GM19239 (cell line): Measurements from ENCODE around the gene NBEAL2.
A peak's percentile ranks its signal among the peaks of the same experiment; 100 is the strongest.
"Not testable (repeated sequence)": the region's sequence is repeated elsewhere in the genome, so short reads cannot be mapped to it uniquely, and the experiment has no call there.

ENCODE experiments used
- DNase-seq: peaks from one replicate; pipeline ENCODE4 v3.0.0; 2011; ENCODE audit warnings: low spot score; ENCODE audit not compliant: insufficient read length
- FAIRE-seq: peaks from 2 replicates; lab custom pipeline; 2011; peaks lifted over from hg19 to GRCh38; lab: Jason Lieb, UNC

NBEAL2 gene

DNA sequence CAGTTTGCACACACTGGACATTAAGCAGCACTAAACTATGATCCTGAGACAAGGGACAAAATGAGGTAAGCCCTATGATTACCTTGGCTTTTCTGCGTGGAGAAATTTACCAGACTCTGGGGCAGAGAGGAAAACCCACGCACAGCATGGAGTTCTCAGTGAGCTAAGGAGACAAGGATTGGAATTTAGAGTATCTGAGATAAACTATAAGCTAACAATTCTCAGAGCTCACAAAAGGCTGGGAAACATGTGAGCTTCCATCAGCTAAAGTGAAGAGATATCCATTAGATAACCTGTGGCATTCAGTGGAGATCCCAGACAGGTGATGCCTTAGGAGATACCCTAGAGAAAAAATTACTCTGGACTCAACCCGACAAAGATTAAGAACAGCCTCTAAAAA lies 48.7 kb downstream of the NBEAL2 start:
- no peak for FAIRE-seq
- no peak for DNase-seq

DNA sequence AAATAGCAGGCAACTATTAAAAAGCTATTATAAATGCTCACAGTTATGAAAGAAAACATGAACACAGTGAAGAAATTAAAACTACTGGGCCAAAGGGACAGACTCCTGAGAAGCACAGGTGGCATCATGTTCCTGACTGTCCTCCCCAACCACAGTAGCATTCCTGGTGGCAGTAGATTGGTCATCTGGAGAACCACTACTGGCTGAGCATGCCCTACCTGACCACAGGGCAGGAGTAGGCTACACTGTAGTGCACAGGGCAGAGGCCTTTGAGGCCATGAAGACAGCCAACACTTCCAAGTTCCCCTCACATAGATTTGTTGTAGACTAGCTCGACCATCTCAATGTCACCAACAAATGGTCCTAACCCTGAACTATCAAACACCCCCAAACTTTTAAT lies 49.2 kb downstream of the NBEAL2 start:
- no peak for DNase-seq
- no peak for FAIRE-seq

DNA sequence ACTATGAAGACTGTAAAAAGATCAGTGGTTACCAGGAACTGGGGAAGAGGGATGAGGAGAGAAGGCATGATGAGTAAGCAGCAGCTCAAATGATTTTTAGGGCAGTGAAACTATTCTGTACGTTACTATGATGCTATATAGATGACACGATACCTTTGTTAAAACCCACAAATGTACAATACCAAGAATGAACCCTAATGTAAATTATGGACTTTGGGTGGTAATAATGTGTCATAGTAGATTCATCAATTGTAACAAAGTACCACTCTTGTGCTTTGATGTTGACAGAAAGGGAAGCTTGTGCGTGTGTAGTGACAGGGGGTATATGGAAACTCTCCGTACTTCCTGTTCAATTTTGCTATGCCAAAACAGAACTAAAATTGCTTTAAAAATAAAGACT lies 51.6 kb downstream of the NBEAL2 start:
- peak; percentile 74 for FAIRE-seq
- DNase-seq, result not testable (repeated sequence)

DNA sequence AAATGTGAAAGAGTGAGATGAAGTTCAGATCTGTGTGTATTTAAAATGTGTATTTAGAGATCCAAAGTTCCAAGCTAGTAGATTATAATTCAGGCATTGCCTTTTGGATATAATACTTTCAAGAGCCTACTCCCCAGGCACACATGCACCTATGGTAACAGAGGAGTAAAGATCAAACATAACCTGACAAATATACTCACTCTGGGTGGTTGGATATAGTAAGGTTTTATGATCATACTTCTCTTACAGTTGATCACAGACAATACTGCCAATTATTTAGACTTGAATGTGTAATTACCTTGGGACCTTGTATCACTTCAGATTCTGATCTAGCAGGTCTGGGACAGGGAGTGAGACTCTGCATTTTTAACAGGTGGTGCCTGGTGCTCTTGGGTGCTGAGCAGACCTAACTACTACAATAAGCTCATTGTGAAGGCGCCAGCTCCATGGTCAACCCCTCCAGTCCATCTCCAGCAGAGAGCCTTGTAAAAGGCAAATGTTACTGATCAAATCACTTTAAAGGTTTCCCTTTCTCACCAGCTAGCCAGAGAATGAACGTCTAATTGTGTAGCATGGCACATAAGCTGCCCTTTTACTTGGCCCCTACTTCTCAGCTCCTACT lies 55.5 kb downstream of the NBEAL2 start:
- no peak for FAIRE-seq

DNA sequence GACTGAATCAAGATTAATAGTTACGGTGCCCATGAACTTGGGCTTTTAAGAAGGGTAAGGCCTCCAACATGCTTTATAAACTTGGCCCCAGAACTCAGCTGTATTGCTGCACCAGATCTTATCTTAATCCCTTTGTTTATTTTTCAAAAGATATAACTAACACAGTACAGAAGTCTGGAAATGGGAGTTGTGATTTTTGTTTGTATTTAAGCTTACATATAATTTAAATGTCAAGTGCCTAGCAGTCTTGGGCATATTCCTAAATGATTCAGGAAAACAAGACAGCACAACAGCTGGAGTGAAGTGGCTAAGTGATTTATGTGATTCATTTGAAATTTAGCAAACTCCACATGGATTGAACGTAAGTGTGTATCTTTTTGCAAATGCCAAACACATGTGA lies 56.2 kb downstream of the NBEAL2 start:
- DNase-seq (no peak), FAIRE-seq (no peak)

More for the DNA sequence above, 55.5 kb downstream of the NBEAL2 start:
- DNase-seq, result no peak

DNA sequence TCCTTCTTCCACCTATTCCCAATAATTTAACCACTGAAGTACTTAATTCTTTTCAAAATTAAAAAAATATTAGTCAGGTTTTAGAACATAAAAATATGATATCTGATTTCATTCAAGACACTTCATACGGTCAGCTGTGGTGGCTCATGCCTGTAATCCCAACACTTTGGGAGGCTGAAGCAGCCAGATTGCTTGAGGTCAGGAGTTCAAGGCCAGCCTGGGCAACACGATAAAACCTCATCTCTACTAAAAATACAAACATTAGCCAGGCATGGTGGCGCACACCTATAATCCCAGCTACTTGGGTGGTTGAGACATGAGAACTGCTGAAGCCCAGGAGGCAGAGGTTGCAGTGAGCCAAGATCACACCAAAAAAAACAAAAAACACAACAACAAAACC lies 56.7 kb downstream of the NBEAL2 start:
- FAIRE-seq (no peak), DNase-seq (no peak)

DNA sequence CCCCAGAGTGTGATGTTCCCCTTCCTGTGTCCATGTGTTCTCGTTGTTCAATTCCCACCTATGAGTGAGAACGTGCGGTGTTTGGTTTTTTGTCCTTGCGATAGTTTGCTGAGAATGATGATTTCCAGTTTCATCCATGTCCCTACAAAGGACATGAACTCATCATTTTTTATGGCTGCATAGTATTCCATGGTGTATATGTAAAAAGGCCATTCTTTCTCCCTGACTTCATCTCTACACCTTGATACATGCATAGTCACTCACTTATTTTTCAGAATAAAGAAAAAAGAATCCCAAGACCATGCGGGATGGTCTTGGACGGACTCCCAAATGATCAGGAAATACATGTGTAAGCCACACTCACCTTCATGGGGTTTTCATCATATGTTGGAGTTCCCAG lies 57.8 kb downstream of the NBEAL2 start:
- DNase-seq, FAIRE-seq: not testable (repeated sequence)

DNA sequence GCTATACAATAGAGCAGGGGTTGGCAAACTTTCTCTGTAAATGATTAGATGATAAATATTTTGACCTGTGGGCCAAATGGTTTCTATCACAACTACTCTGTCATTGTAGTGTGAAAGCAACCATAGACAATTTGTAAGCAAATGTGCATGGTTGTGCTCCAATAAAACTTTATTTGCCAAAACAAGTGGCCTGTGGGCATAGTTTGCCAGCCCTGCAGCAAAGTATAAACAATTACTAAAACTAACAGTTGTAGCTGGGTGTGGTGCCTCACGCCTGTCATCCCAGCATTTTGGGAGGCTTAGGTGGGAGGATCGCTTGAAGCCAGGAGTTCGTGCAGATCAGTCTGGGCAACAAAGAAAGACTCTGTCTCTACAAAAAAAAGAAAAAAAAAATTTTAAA lies 61.6 kb downstream of the NBEAL2 start:
- FAIRE-seq, result no peak

DNA sequence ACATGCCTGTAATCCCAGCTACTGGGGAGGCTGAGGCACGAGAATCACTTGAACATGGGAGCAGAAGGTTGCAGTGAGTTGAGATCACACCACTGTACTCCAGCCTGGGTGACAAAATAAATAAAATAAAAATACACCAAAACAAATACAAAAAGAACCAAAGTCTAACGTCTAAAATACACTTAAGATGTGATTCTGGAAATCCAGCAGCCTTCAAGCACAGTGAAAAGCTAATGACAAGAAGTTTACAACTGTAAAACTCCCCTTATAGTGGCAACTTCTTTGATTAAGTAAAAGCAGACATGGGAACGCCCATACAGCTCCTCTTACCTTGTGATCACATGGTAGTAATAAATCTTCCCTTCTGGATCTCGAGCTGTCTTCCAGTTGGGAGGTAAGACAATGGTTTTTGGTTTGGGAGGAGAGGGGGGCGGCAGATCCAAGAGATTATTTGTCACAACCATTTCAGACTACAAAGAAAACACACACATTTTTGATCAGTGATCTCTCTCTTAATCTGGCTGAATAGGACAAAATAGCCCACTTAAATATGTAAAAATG lies 62.8 kb downstream of the NBEAL2 start:
- DNase-seq (no peak), FAIRE-seq (peak; percentile 31)

More for the DNA sequence above, 61.6 kb downstream of the NBEAL2 start:
- no peak for DNase-seq

DNA sequence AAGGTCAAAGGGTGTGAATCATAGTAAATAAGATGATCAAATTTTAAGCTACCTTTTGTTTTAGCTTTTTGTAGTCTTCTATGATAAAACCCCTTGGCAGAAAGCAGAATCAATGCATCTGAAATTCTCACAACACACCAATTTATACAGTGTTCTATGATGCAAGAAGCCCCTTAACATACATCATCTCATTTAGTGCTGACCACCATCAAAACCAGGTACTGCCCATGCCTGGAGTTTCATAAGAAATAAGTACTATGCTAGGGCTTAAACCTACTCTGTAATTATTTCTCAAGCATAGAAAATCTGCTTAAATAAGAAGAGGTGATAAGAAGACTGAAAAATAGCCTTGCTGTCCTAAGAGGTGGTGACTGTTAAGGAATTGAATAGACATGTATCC lies 67.6 kb downstream of the NBEAL2 start:
- no peak for DNase-seq
- no peak for FAIRE-seq

DNA sequence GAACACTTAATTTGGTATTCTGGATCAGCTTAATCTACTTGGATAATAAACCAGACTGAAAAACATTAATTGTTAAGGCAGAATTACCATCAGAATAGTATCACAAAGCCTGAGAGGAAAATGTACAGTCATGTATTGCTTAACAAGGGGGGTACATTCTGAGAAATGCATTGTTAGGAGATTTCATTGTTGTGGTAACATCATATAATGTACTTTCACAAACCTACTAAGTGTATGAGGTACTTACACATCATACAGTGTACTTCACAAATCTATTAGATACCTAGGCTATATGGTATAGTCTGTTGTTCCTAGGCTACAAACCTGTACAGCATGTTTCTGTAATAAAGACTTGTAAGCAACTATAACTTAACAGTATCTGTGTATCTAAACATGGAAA lies 68.2 kb downstream of the NBEAL2 start:
- FAIRE-seq (peak; percentile 61), DNase-seq (no peak)

DNA sequence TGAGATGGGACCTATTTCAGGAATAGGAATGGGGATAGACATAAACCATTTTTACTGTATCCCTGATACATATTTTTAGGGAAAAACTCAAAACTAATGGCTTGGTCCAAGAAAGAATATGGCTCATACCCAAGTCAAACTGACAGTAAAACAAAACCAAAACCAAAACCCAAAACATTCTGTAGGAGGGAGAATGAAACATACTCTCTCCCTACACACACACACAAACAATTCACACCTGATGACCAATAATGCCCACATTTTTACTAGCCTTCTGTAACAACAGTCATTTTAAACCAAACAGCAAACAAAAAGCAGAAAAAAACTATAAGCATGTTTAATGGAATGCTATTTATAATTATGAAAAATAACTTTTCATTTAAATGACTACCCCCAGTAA lies 74.9 kb downstream of the NBEAL2 start:
- peak; percentile 68 for FAIRE-seq
- peak; percentile 4 for DNase-seq

DNA sequence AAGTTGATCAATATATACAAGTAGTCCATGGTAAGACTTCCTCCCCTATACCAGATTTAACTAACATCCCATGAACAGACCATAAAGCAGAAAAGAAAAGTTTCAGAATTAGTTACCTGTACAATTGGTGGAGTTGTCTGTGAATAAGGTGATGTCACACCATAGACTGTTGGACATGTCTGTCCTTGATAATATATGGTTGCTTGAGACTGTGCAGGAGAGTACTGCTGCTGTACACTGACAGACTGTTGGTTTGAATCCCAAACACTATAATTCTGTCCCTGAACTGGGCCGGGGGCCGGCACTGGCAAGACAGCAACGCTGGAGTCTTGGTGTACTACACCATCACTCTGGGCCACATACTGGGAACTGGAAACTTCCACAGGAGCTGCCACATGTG lies 77.2 kb downstream of the NBEAL2 start:
- DNase-seq, result no peak
- FAIRE-seq, result no peak

DNA sequence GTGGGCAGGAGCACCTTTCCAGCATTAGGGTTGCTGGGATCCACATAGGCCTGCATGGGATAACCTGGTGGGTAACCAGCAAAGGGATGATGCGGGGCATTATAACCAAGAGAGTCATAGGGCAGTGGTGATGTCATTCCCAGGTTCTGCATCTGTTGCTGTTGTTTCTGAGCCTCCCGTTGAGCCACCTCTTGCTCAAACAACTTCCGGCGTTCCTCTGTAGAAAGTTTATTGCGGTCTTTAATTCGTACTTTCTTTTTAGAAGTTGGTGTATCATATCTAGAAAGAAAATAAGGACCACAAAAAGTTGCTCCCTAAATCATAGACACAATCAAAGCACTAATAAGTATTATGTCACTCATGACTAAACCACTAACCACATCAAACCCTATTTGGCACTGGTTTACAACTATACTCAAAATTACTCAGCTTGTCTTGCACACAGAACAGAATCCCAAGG lies 77.8 kb downstream of the NBEAL2 start:
- DNase-seq (no peak), FAIRE-seq (no peak)
